Measurements from ENCODE around the gene CLECL1. TPM values are rescaled to one million over a fixed set of nuclear protein-coding genes. Genes with fewer than 3 reads are reported as not detected.

Gene CLECL1
- polyA plus RNA-seq, 1 donor from 2014 or later = not detected

GRCh38 chr12:9729082-9729481 lies 3.8 kb downstream of the CLECL1 start:
- Histone ChIP-seq H3K27me3 (ENCODE audit: insufficient read depth, low read depth, low read length) (no peaks in the 10 kb centered on the region), H3K9ac (ENCODE audit: low read length) (no peak overlapping the region), H3K27ac (ENCODE audit: low read length) (no peak overlapping the region), H3K79me2 (replicated peaks; ENCODE audit: insufficient read depth, low read length) (no peaks in the 10 kb centered on the region), H4K20me1 (ENCODE audit: insufficient read depth) (no peaks in the 10 kb centered on the region), H3K36me3 (ENCODE audit: insufficient read depth, low read length) (no peaks in the 10 kb centered on the region), H3K4me3 (ENCODE audit: low read length) (no peak overlapping the region), H3F3A (ENCODE audit: insufficient read depth, low read length, poor library complexity, severe bottlenecking) (no peaks in the 10 kb centered on the region), H3K4me2 (ENCODE audit: low read length) (no peak overlapping the region), H2AFZ (ENCODE audit: low read depth, low read length) (no peak overlapping the region), H3K9me3 (ENCODE audit: low read length) (no peaks in the 10 kb centered on the region), H3K9me2 (ENCODE audit: insufficient read depth, low read length) (no peaks in the 10 kb centered on the region)
- TF ChIP-seq RAD21 (conservative IDR thresholded peaks at IDR 0.05) (no peak), EZH2 (IDR thresholded peaks at IDR 0.05; ENCODE audit: borderline replicate concordance, insufficient read depth, low read length, poor library complexity, severe bottlenecking) (no peak), SMC3 (conservative IDR thresholded peaks at IDR 0.05; ENCODE audit: poor library complexity) (no peak)

GRCh38 chr12:9727813-9728212 lies 5.1 kb downstream of the CLECL1 start:
- H3K4me3 ChIP-seq (ENCODE audit: low read length) = no peak overlapping the region
- no peak overlapping the region for H3K9ac ChIP-seq (ENCODE audit: low read length)
- no peaks in the 10 kb centered on the region for H3K79me2 ChIP-seq (replicated peaks; ENCODE audit: insufficient read depth, low read length)
- H4K20me1 ChIP-seq (ENCODE audit: insufficient read depth) = no peaks in the 10 kb centered on the region
- H3K27ac ChIP-seq (ENCODE audit: low read length) = no peak overlapping the region
- TF ChIP-seq RAD21 (conservative IDR thresholded peaks at IDR 0.05) (no peak), TAF1 (IDR thresholded peaks at IDR 0.05; ENCODE audit: low read depth) (no peak), POLR2AphosphoS5 (IDR thresholded peaks at IDR 0.05) (no peak), REST (IDR thresholded peaks at IDR 0.05; ENCODE audit: borderline replicate concordance) (no peak), EP300 (conservative IDR thresholded peaks at IDR 0.05; ENCODE audit: poor library complexity, severe bottlenecking) (no peak), EZH2 (IDR thresholded peaks at IDR 0.05; ENCODE audit: borderline replicate concordance, insufficient read depth, low read length, poor library complexity, severe bottlenecking) (no peak), MXI1 (conservative IDR thresholded peaks at IDR 0.05; ENCODE audit: poor library complexity, severe bottlenecking) (no peak), SMC3 (conservative IDR thresholded peaks at IDR 0.05; ENCODE audit: poor library complexity) (no peak), CTCF (IDR thresholded peaks at IDR 0.05; ENCODE audit: poor library complexity, severe bottlenecking) (no peak)
- H3K27me3 ChIP-seq (ENCODE audit: insufficient read depth, low read depth, low read length) = no peaks in the 10 kb centered on the region
- no peaks in the 10 kb centered on the region for H3K9me3 ChIP-seq (ENCODE audit: low read length)
- no peaks in the 10 kb centered on the region for H3K9me2 ChIP-seq (ENCODE audit: insufficient read depth, low read length)
- H3K36me3 ChIP-seq (ENCODE audit: insufficient read depth, low read length) = no peaks in the 10 kb centered on the region
- H3F3A ChIP-seq (ENCODE audit: insufficient read depth, low read length, poor library complexity, severe bottlenecking) = no peaks in the 10 kb centered on the region
- no peak overlapping the region for H3K4me2 ChIP-seq (ENCODE audit: low read length)
- H2AFZ ChIP-seq (ENCODE audit: low read depth, low read length) = no peak overlapping the region
